Stimulated activated CD4-positive, alpha-beta T cell treated with anti-CD3 and anti-CD28 coated beads, Interleukin-1b, Interleukin-23, amount 100 ng/mL, for 48 hours (primary cell): ENCODE measurements around the gene USP49.
"Not testable (repeated sequence)": the region's sequence is repeated elsewhere in the genome, so short reads cannot be mapped to it uniquely, and the experiment has no call there.

ENCODE experiments used
- DNase-seq: peaks from one replicate; pipeline ENCODE4 v3.0.0-alpha.2; 2020

Gene USP49

GRCh38 chr6:41895300-41896233 is at the start of gene USP49:
USP49 (minus strand) TSS chr6:41895375; CDS start chr6:41806983, 88,392 bp downstream.
- DNase-seq = peak; percentile 89

- DNase-seq = no peak
Observed at GRCh38 chr6:41943456-41943855, 48.3 kb upstream of the USP49 start.

GRCh38 chr6:41942882-41943281 is 47.7 kb upstream of the USP49 start:
- DNase-seq = not testable (repeated sequence)

GRCh38 chr6:41942067-41942851 is 47.1 kb upstream of the USP49 start:
- DNase-seq = no peak

GRCh38 chr6:41941280-41942066 is 46.3 kb upstream of the USP49 start, which contains the start of gene CCND3:
CCND3 (minus strand) TSS chr6:41941808; CDS start chr6:41941649, 159 bp downstream.
- peak; percentile 90 for DNase-seq

- DNase-seq = peak; percentile 47
Observed at GRCh38 chr6:41940759-41941279, 45.6 kb upstream of the USP49 start.

- DNase-seq = peak; percentile 52
Observed at GRCh38 chr6:41939848-41940758, 44.9 kb upstream of the USP49 start.

GRCh38 chr6:41939176-41939847 is 44.1 kb upstream of the USP49 start:
- DNase-seq = peak; percentile 55

- no peak for DNase-seq
Observed at GRCh38 chr6:41938590-41939175, 43.5 kb upstream of the USP49 start.

- DNase-seq = no peak
Observed at GRCh38 chr6:41937861-41938574, 42.8 kb upstream of the USP49 start.

GRCh38 chr6:41937472-41937860 is 42.3 kb upstream of the USP49 start:
- no peak for DNase-seq

- peak; percentile 69 for DNase-seq
Observed at GRCh38 chr6:41936073-41936837, 41.1 kb upstream of the USP49 start.

GRCh38 chr6:41935685-41936072 is 40.5 kb upstream of the USP49 start:
- no peak for DNase-seq

- DNase-seq = no peak
Observed at GRCh38 chr6:41935193-41935574, 40.0 kb upstream of the USP49 start.

- no peak for DNase-seq
Observed at GRCh38 chr6:41934278-41935192, 39.4 kb upstream of the USP49 start.

GRCh38 chr6:41932378-41932777 is 37.2 kb upstream of the USP49 start:
- no peak for DNase-seq

GRCh38 chr6:41931792-41932191 is 36.6 kb upstream of the USP49 start:
- DNase-seq = no peak

- no peak for DNase-seq
Observed at GRCh38 chr6:41929924-41930323, 34.7 kb upstream of the USP49 start.
